Mucosa of rectum (tissue), 2 donors: ENCODE measurements around the gene USH2A.
"Not testable (repeated sequence)": the region's sequence is repeated elsewhere in the genome, so short reads cannot be mapped to it uniquely, and the experiment has no call there.

Experiments
- H3K27ac ChIP-seq, 2 donors: one replicate each; pipeline ENCODE4 v1.7.0; 2013; ENCODE audit warnings: inconsistent platforms in 2 of 2, low read depth in 2 of 2, low read length in 2 of 2
- H3K27me3 ChIP-seq, 2 donors: one replicate each; pipeline ENCODE4 v1.7.0; 2013; ENCODE audit warnings: low read length in 2 of 2; ENCODE audit not compliant: control insufficient read depth in 2 of 2, insufficient read depth in 2 of 2
- H3K36me3 ChIP-seq, 2 donors: one replicate each; pipeline ENCODE4 v1.7.0; 2013; ENCODE audit warnings: low read length in 2 of 2; ENCODE audit not compliant: control insufficient read depth in 2 of 2, insufficient read depth in 2 of 2
- H3K4me1 ChIP-seq, 2 donors: one replicate each; pipeline ENCODE4 v1.7.0; 2013; ENCODE audit warnings: low read length in 2 of 2, mild to moderate bottlenecking in 1 of 2; ENCODE audit not compliant: control insufficient read depth in 2 of 2, insufficient read depth in 2 of 2
- H3K4me3 ChIP-seq, 2 donors: one replicate each; pipeline ENCODE4 v1.7.0; 2013; ENCODE audit warnings: low read length in 2 of 2
- H3K9ac ChIP-seq, 2 donors: one replicate each; pipeline ENCODE4 v1.7.0; 2013; ENCODE audit warnings: low read length in 2 of 2, low read depth in 1 of 2, mild to moderate bottlenecking in 1 of 2
- H3K9me3 ChIP-seq, 2 donors: one replicate each; pipeline ENCODE4 v1.7.0; 2013; ENCODE audit warnings: low read length in 2 of 2; ENCODE audit not compliant: control insufficient read depth in 2 of 2
- donor health status: healthy.
- donor health status: Normal muscosa, but diverticular disease.

Gene USH2A

GRCh38 chr1:216154063-216154462, 269.2 kb downstream of the USH2A start:
- Histone ChIP-seq H3K36me3 (no peaks in the 10 kb centered on the region), H3K9ac (no peak overlapping the region), H3K27me3 (no peaks in the 10 kb centered on the region), H3K27ac (no peak overlapping the region), H3K9me3 (no peaks in the 10 kb centered on the region), H3K4me1 (no peaks in the 10 kb centered on the region), H3K4me3 (no peak overlapping the region)

- Histone ChIP-seq H3K9ac (no peak overlapping the region), H3K36me3 (no peaks in the 10 kb centered on the region), H3K4me1 (no peaks in the 10 kb centered on the region)
Measured at GRCh38 chr1:216153130-216153529, 270.1 kb downstream of the USH2A start.

DNA sequence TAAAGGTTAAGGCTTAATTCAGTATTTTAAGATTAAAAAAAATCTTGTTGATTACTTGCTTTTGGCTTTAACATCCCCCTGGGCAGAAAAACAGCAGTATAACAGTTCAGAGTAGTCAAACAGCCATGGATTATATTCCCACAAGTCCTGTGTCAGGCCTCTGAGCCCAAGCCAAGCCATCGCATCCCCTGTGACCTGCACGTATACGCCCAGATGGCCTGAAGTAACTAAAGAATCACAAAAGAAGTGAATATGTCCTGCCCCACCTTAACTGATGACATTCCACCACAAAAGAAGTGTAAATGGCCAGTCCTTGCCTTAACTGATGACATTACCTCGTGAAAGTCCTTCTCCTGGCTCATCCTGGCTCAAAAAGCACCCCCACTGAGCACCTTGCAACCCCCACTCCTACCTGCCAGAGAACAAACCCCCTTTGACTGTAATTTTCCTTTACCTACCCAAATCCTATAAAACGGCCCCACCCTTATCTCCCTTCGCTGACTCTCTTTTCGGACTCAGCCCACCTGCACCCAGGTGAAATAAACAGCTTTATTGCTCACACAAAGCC, 277.7 kb downstream of the USH2A start:
- H3K4me3 ChIP-seq, H3K27ac ChIP-seq, H3K27me3 ChIP-seq, H3K9me3 ChIP-seq, H3K4me1 ChIP-seq, H3K36me3 ChIP-seq, H3K9ac ChIP-seq: not testable (repeated sequence)

More at GRCh38 chr1:216153130-216153529, 270.1 kb downstream of the USH2A start:
- Histone ChIP-seq H3K27me3 (no peaks in the 10 kb centered on the region), H3K27ac (no peak overlapping the region), H3K9me3 (no peaks in the 10 kb centered on the region), H3K4me3 (no peak overlapping the region)

DNA sequence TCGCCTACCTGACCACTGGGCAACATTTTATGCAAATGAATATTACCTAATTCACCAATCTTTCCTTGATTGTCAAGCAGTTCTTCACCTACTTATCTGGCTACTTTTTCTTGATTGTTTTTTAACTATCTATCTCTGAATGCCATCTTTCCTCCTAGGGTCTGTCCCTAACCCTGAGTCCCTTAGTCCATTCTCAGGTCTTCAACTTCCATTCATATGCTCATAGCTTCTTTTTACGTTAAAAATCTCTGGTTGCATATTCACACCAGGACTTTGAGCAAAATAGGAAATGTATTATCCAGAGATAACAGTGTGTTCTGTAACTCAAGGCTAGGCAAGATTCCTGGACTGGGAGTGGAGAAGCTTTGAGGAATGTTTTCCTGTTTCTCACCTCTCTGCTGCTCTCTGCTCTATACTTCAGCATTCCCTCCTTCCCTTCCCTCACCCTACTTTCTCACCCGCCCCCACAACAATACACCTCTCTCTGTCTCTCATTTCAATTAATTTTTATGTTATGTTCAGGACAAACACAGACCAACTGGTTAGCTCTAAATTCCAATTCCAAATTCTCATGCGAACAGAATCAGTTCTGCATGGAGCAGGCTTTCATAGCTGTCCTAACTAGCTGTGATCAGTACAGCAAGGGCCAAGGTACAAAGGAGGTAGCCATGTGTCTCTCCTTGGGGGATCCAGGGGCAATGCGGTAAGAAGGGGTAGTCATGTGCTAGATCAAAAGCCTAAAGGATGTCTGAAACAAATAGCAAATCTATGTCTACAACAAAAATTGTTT, 278.4 kb downstream of the USH2A start:
- H3K36me3 ChIP-seq: no peaks in the 10 kb centered on the region
- H3K9me3 ChIP-seq: no peaks in the 10 kb centered on the region
- no peak overlapping the region for H3K9ac ChIP-seq
- H3K4me1 ChIP-seq: no peaks in the 10 kb centered on the region
- no peak overlapping the region for H3K27ac ChIP-seq
- H3K4me3 ChIP-seq: no peak overlapping the region
- H3K27me3 ChIP-seq: no peaks in the 10 kb centered on the region

GRCh38 chr1:216142921-216143320, 280.3 kb downstream of the USH2A start:
- Histone ChIP-seq H3K9me3 (no peaks in the 10 kb centered on the region), H3K27ac (no peak overlapping the region), H3K9ac (no peak overlapping the region), H3K4me1 (no peaks in the 10 kb centered on the region), H3K27me3 (no peaks in the 10 kb centered on the region), H3K36me3 (no peaks in the 10 kb centered on the region), H3K4me3 (no peak overlapping the region)

DNA sequence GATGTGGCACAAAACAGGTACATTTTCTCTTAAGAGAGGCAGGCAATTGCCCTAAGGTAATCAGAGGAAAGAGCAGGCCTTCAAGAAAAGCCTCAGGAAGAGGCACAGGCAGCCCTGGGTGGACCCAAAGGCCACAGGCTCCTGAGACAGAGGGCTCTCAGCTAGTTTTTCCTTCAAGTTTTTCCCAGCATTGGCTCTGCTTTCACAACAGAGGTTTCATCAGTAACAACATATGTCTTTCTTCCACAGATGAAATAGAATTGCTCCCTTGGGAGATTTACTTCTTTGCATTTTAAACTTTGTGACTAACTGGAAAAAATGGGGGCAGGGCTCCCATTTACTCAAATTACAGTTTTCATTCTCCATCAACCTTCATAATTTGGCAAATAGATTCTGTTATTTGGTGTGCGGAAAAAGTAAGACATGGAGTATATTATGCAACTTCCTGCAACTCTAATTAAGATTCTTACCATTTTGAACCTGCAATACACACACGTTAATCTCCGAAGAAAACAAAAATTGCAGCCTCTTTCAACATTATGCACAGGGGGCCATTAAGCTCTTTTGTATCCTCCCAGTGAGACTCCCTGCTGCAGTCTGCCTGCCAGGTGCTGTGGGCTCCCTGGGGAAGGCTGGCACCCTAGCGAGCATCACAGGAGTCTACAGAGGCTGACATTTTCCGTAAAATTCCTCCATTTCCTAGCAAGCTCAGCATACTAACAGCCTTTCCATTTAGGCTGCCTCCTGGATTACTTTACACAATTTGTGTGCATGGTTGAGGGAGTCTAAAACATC, 282.3 kb downstream of the USH2A start:
- no peaks in the 10 kb centered on the region for H3K4me1 ChIP-seq
- no peaks in the 10 kb centered on the region for H3K9me3 ChIP-seq
- no peaks in the 10 kb centered on the region for H3K27me3 ChIP-seq
- no peaks in the 10 kb centered on the region for H3K36me3 ChIP-seq
- H3K9ac ChIP-seq: no peak overlapping the region
- no peak overlapping the region for H3K4me3 ChIP-seq
- H3K27ac ChIP-seq: no peak overlapping the region

GRCh38 chr1:216124192-216124781, 299.0 kb downstream of the USH2A start:
- no peak overlapping the region for H3K4me3 ChIP-seq

GRCh38 chr1:216123446-216124191, 299.6 kb downstream of the USH2A start:
- Histone ChIP-seq H3K36me3 (no peaks in the 10 kb centered on the region), H3K27me3 (no peaks in the 10 kb centered on the region), H3K4me3 (no peak overlapping the region), H3K9me3 (no peaks in the 10 kb centered on the region), H3K27ac (no peak overlapping the region), H3K4me1 (no peaks in the 10 kb centered on the region), H3K9ac (no peak overlapping the region)

More at GRCh38 chr1:216124192-216124781, 299.0 kb downstream of the USH2A start:
- no peaks in the 10 kb centered on the region for H3K27me3 ChIP-seq
- no peaks in the 10 kb centered on the region for H3K4me1 ChIP-seq
- H3K9me3 ChIP-seq: no peaks in the 10 kb centered on the region
- no peak overlapping the region for H3K9ac ChIP-seq
- H3K36me3 ChIP-seq: no peaks in the 10 kb centered on the region
- H3K27ac ChIP-seq: no peak overlapping the region

DNA sequence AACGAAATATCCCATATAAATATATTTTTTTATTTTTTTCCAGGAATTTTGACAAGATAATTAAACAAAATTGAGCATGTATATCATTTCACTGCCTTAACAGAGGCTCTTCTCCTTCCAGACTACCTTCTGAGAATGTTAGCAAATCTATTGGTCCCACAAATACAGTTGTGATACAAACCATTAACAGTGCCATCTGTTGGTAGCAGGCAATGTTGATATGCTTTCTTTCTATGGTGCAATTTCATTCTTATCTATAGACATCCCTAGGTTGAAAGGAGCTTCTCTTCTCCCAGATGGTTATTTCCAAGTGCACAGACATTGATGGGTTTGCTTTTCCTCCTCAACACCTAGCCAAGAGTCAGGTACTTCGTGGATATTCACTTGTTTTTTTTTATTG, 303.6 kb downstream of the USH2A start:
- Histone ChIP-seq H3K27ac (no peak overlapping the region), H3K27me3 (no peaks in the 10 kb centered on the region), H3K36me3 (no peaks in the 10 kb centered on the region), H3K4me1 (no peaks in the 10 kb centered on the region), H3K9me3 (no peaks in the 10 kb centered on the region), H3K4me3 (no peak overlapping the region), H3K9ac (no peak overlapping the region)
